Measurements from ENCODE around the gene CCL26. TPM values are rescaled to one million over a fixed set of nuclear protein-coding genes. Genes with fewer than 3 reads are reported as not detected.
"Not testable (repeated sequence)": the region's sequence is repeated elsewhere in the genome, so short reads cannot be mapped to it uniquely, and the experiment has no call there.

The CCL26 gene
- total and polyA plus RNA-seq, 5 donors from 2014 or later = not detected

GRCh38 chr7:75773958-75774357, 1.9 kb upstream of the CCL26 start:
- not testable (repeated sequence) for H3K27me3 Mint-ChIP-seq; H3K27ac Mint-ChIP-seq; H3K9me3 Mint-ChIP-seq; H3K27ac ChIP-seq (ENCODE audit: insufficient read depth, low read length, poor library complexity, severe bottlenecking); H3K4me1 ChIP-seq (ENCODE audit: control insufficient read depth, insufficient read depth, low read length, poor library complexity, severe bottlenecking); H3K36me3 ChIP-seq (ENCODE audit: control insufficient read depth, insufficient read depth, low read length); H3K4me3 Mint-ChIP-seq; DNase-seq; H3K9me3 ChIP-seq (ENCODE audit: control insufficient read depth in 2 of 2, low read length in 2 of 2); H3K36me3 Mint-ChIP-seq; H3K4me3 ChIP-seq (ENCODE audit: low read depth, low read length); ATAC-seq (ENCODE audit: low read depth in 2 of 2); H3K27me3 ChIP-seq (ENCODE audit: control insufficient read depth, insufficient read depth, low read length)
- H3K4me1 Mint-ChIP-seq = peaks cover 0 to 17% (median 7%) of the 10 kb centered on the region in 4 donors

- Histone ChIP-seq H3K9me3 (ENCODE audit: control insufficient read depth in 2 of 2, low read length in 2 of 2) (no peaks in the 10 kb centered on the region), H3K4me1 (ENCODE audit: control insufficient read depth, insufficient read depth, low read length, poor library complexity, severe bottlenecking) (no peaks in the 10 kb centered on the region), H3K4me3 (ENCODE audit: low read depth, low read length) (no peak overlapping the region), H3K36me3 (ENCODE audit: control insufficient read depth, insufficient read depth, low read length) (no peaks in the 10 kb centered on the region), H3K27me3 (ENCODE audit: control insufficient read depth, insufficient read depth, low read length) (no peaks in the 10 kb centered on the region), H3K27ac (ENCODE audit: insufficient read depth, low read length, poor library complexity, severe bottlenecking) (no peak overlapping the region)
- H3K4me1 Mint-ChIP-seq = peaks cover 0 to 6% (median under 1%) of the 10 kb centered on the region in 4 donors
- ATAC-seq (ENCODE audit: low read depth in 2 of 2) = no peak
- no peak overlapping the region for H3K4me3 Mint-ChIP-seq
- no peaks in the 10 kb centered on the region for H3K36me3 Mint-ChIP-seq
- DNase-seq = no peak
- peaks cover 4% of the 10 kb centered on the region for H3K27me3 Mint-ChIP-seq
- H3K27ac Mint-ChIP-seq = no peak overlapping the region
- H3K9me3 Mint-ChIP-seq = no peaks in the 10 kb centered on the region
These were observed 787 bp downstream of the CCL26 start for GRCh38 chr7:75771224-75771623.

- Histone ChIP-seq H3K27ac (ENCODE audit: insufficient read depth, low read length, poor library complexity, severe bottlenecking) (no peak overlapping the region), H3K36me3 (ENCODE audit: control insufficient read depth, insufficient read depth, low read length) (no peaks in the 10 kb centered on the region), H3K4me3 (ENCODE audit: low read depth, low read length) (no peak overlapping the region), H3K4me1 (ENCODE audit: control insufficient read depth, insufficient read depth, low read length, poor library complexity, severe bottlenecking) (no peaks in the 10 kb centered on the region), H3K27me3 (ENCODE audit: control insufficient read depth, insufficient read depth, low read length) (no peaks in the 10 kb centered on the region), H3K9me3 (ENCODE audit: control insufficient read depth in 2 of 2, low read length in 2 of 2) (no peaks in the 10 kb centered on the region)
- Mint-ChIP-seq H3K27ac (peak overlapping the region in 1 of 3 donors; percentile 6), H3K4me3 (no peak overlapping the region), H3K36me3 (no peaks in the 10 kb centered on the region), H3K4me1 (peaks cover 3 to 5% (median 4%) of the 10 kb centered on the region in 4 donors), H3K27me3 (peaks cover 5% of the 10 kb centered on the region), H3K9me3 (no peaks in the 10 kb centered on the region)
- DNase-seq (peak in 2 of 3 donors; percentile 48 to 53), ATAC-seq (ENCODE audit: low read depth in 2 of 2) (peak; percentile 76 to 81)
These were observed 9.6 kb downstream of the CCL26 start for GRCh38 chr7:75762350-75762917.

- H3K9me3 ChIP-seq (ENCODE audit: control insufficient read depth in 2 of 2, low read length in 2 of 2); H3K4me1 ChIP-seq (ENCODE audit: control insufficient read depth, insufficient read depth, low read length, poor library complexity, severe bottlenecking); H3K4me3 ChIP-seq (ENCODE audit: low read depth, low read length); H3K27ac Mint-ChIP-seq; H3K4me1 Mint-ChIP-seq; ATAC-seq (ENCODE audit: low read depth in 2 of 2); H3K36me3 Mint-ChIP-seq; DNase-seq; H3K4me3 Mint-ChIP-seq; H3K27me3 ChIP-seq (ENCODE audit: control insufficient read depth, insufficient read depth, low read length); H3K27me3 Mint-ChIP-seq; H3K27ac ChIP-seq (ENCODE audit: insufficient read depth, low read length, poor library complexity, severe bottlenecking); H3K36me3 ChIP-seq (ENCODE audit: control insufficient read depth, insufficient read depth, low read length); H3K9me3 Mint-ChIP-seq: not testable (repeated sequence)
These were observed 10.2 kb downstream of the CCL26 start for GRCh38 chr7:75761801-75762200.

GRCh38 chr7:75758491-75758890, 13.5 kb downstream of the CCL26 start:
- no peak for ATAC-seq (ENCODE audit: low read depth in 2 of 2)

GRCh38 chr7:75757860-75758259, 14.2 kb downstream of the CCL26 start:
- Histone ChIP-seq H3K4me1 (ENCODE audit: control insufficient read depth, insufficient read depth, low read length, poor library complexity, severe bottlenecking) (no peaks in the 10 kb centered on the region), H3K9me3 (ENCODE audit: control insufficient read depth in 2 of 2, low read length in 2 of 2) (no peaks in the 10 kb centered on the region), H3K27me3 (ENCODE audit: control insufficient read depth, insufficient read depth, low read length) (no peaks in the 10 kb centered on the region), H3K4me3 (ENCODE audit: low read depth, low read length) (no peak overlapping the region), H3K36me3 (ENCODE audit: control insufficient read depth, insufficient read depth, low read length) (no peaks in the 10 kb centered on the region), H3K27ac (ENCODE audit: insufficient read depth, low read length, poor library complexity, severe bottlenecking) (no peak overlapping the region)
- no peak overlapping the region for H3K4me3 Mint-ChIP-seq
- peaks cover 10% of the 10 kb centered on the region for H3K27me3 Mint-ChIP-seq
- ATAC-seq (ENCODE audit: low read depth in 2 of 2) (no peak), DNase-seq (no peak)
- no peaks in the 10 kb centered on the region for H3K36me3 Mint-ChIP-seq
- peaks cover 3 to 5% (median 4%) of the 10 kb centered on the region in 4 donors for H3K4me1 Mint-ChIP-seq
- no peaks in the 10 kb centered on the region for H3K9me3 Mint-ChIP-seq
- no peak overlapping the region for H3K27ac Mint-ChIP-seq

More at GRCh38 chr7:75758491-75758890, 13.5 kb downstream of the CCL26 start:
- Histone ChIP-seq H3K36me3 (ENCODE audit: control insufficient read depth, insufficient read depth, low read length) (no peaks in the 10 kb centered on the region), H3K27me3 (ENCODE audit: control insufficient read depth, insufficient read depth, low read length) (no peaks in the 10 kb centered on the region), H3K9me3 (ENCODE audit: control insufficient read depth in 2 of 2, low read length in 2 of 2) (no peaks in the 10 kb centered on the region), H3K27ac (ENCODE audit: insufficient read depth, low read length, poor library complexity, severe bottlenecking) (no peak overlapping the region), H3K4me1 (ENCODE audit: control insufficient read depth, insufficient read depth, low read length, poor library complexity, severe bottlenecking) (no peaks in the 10 kb centered on the region), H3K4me3 (ENCODE audit: low read depth, low read length) (no peak overlapping the region)
- Mint-ChIP-seq H3K36me3 (no peaks in the 10 kb centered on the region), H3K4me3 (no peak overlapping the region), H3K27ac (no peak overlapping the region), H3K9me3 (no peaks in the 10 kb centered on the region), H3K27me3 (peaks cover 10% of the 10 kb centered on the region), H3K4me1 (peaks cover 3 to 5% (median 4%) of the 10 kb centered on the region in 4 donors)
- DNase-seq = no peak

DNA sequence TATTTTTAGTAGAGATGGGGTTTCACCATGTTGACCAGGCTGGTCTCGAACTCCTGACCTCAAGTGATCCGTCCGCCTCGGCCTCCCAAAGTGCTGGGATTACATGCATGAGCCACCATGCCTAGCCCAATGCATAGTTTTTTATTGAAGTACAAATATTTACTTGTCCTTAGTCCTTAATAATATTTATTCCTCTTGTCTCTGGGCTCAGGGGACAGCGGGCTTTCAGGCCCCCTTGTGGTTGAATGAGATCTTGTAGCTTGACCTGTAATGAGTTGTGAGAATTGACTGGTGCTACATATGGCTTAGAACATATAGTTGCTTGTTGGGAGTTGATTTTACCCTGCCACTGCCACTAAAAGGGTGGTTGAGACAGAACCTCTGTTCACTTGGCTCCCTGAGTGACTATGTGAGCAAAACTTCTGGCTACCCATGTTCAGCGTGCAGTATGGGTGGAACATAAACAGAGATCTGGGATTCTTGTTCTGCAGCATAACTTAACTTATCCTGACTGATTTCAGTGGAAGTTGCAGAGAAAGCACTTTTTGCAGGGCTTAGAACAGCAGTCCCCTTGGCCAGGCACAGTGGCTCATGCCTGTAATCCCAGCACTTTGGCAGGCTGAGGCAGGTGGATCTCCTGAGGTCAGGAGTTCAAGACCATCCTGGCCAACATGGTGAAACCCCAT, 14.9 kb downstream of the CCL26 start:
- Mint-ChIP-seq H3K36me3 (no peaks in the 10 kb centered on the region), H3K9me3 (no peaks in the 10 kb centered on the region), H3K27me3 (peaks cover 5% of the 10 kb centered on the region), H3K4me1 (peaks cover 0 to under 1% (median under 1%) of the 10 kb centered on the region in 4 donors), H3K4me3 (no peak overlapping the region), H3K27ac (no peak overlapping the region)
- no peaks in the 10 kb centered on the region for H3K27me3 ChIP-seq (ENCODE audit: control insufficient read depth, insufficient read depth, low read length)
- no peaks in the 10 kb centered on the region for H3K9me3 ChIP-seq (ENCODE audit: control insufficient read depth in 2 of 2, low read length in 2 of 2)
- H3K36me3 ChIP-seq (ENCODE audit: control insufficient read depth, insufficient read depth, low read length) = no peaks in the 10 kb centered on the region
- H3K4me1 ChIP-seq (ENCODE audit: control insufficient read depth, insufficient read depth, low read length, poor library complexity, severe bottlenecking) = no peaks in the 10 kb centered on the region
- ATAC-seq (ENCODE audit: low read depth in 2 of 2) (no peak), DNase-seq (peak in 1 of 3 donors; percentile 18)
- H3K4me3 ChIP-seq (ENCODE audit: low read depth, low read length) = no peak overlapping the region
- H3K27ac ChIP-seq (ENCODE audit: insufficient read depth, low read length, poor library complexity, severe bottlenecking) = no peak overlapping the region

Data from CD4-positive, CD25-positive, alpha-beta regulatory T cell (primary cell).